Measurements from ENCODE around the gene NINL.

DNA sequence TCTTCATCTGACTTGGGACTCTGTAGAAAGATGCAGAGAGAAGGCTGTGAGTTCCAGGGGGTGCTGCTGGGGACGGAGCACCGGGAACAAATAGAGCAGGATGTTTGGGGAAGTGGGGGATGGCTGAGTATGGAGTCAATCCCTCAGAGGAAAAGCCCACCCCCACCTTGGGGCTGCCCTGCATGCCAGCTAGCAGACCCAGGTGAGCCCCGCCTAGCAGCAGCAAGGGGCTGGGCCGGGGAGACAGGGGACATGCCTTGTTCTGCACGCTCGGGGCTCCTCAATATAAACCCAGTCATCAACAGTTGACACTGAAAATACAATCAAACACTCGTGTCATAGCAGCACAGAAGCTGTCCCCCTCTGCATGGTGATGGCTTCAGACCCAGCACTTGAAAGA is 74.6 kb downstream of the NINL start:
- TF ChIP-seq, protein P1, sequence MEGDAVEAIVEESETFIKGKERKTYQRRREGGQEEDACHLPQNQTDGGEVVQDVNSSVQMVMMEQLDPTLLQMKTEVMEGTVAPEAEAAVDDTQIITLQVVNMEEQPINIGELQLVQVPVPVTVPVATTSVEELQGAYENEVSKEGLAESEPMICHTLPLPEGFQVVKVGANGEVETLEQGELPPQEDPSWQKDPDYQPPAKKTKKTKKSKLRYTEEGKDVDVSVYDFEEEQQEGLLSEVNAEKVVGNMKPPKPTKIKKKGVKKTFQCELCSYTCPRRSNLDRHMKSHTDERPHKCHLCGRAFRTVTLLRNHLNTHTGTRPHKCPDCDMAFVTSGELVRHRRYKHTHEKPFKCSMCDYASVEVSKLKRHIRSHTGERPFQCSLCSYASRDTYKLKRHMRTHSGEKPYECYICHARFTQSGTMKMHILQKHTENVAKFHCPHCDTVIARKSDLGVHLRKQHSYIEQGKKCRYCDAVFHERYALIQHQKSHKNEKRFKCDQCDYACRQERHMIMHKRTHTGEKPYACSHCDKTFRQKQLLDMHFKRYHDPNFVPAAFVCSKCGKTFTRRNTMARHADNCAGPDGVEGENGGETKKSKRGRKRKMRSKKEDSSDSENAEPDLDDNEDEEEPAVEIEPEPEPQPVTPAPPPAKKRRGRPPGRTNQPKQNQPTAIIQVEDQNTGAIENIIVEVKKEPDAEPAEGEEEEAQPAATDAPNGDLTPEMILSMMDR (IDR thresholded peaks at IDR 0.05; ENCODE audit: poor library complexity), result no peak
- TF ChIP-seq EZH2phosphoT487 (IDR thresholded peaks at IDR 0.05; ENCODE audit: low read depth, severe bottlenecking, unreplicated experiment), result no peak
